ENCODE results near the gene RBBP8.
"Not testable (repeated sequence)": the region's sequence is repeated elsewhere in the genome, so short reads cannot be mapped to it uniquely, and the experiment has no call there.

Gene RBBP8

GRCh38 chr18:22946217-22946616, 13.1 kb downstream of the RBBP8 start:
- no peak for DNase-seq

- DNase-seq, result no peak
Observed at GRCh38 chr18:22946846-22947245, 13.7 kb downstream of the RBBP8 start.

GRCh38 chr18:22951823-22952222, 18.7 kb downstream of the RBBP8 start:
- no peak for DNase-seq

- DNase-seq, result no peak
Observed at GRCh38 chr18:22952525-22952924, 19.4 kb downstream of the RBBP8 start.

- DNase-seq, result not testable (repeated sequence)
Observed at GRCh38 chr18:22953982-22954381, 20.9 kb downstream of the RBBP8 start.

- DNase-seq, result no peak
Observed at GRCh38 chr18:22956226-22956625, 23.1 kb downstream of the RBBP8 start.

- DNase-seq, result no peak
Observed at GRCh38 chr18:22961156-22961555, 28.0 kb downstream of the RBBP8 start.

- no peak for DNase-seq
Observed at GRCh38 chr18:22962004-22962403, 28.9 kb downstream of the RBBP8 start.

- DNase-seq, result no peak
Observed at GRCh38 chr18:22964116-22964515, 31.0 kb downstream of the RBBP8 start.

GRCh38 chr18:22964722-22965121, 31.6 kb downstream of the RBBP8 start:
- no peak for DNase-seq

GRCh38 chr18:22971038-22971437, 37.9 kb downstream of the RBBP8 start:
- DNase-seq, result no peak

GRCh38 chr18:22974001-22974400, 40.9 kb downstream of the RBBP8 start:
- DNase-seq, result no peak

GRCh38 chr18:22974707-22975106, 41.6 kb downstream of the RBBP8 start:
- DNase-seq, result no peak

GRCh38 chr18:22975508-22975907, 42.4 kb downstream of the RBBP8 start:
- DNase-seq, result no peak

- no peak for DNase-seq
Observed at GRCh38 chr18:22977847-22978701, 44.9 kb downstream of the RBBP8 start.

GRCh38 chr18:22980394-22980793, 47.3 kb downstream of the RBBP8 start:
- no peak for DNase-seq

GRCh38 chr18:22981274-22982133, 48.4 kb downstream of the RBBP8 start:
- DNase-seq, result no peak

GRCh38 chr18:22983175-22983574, 50.0 kb downstream of the RBBP8 start:
- no peak for DNase-seq

- no peak for DNase-seq
Observed at GRCh38 chr18:22985250-22985649, 52.1 kb downstream of the RBBP8 start.

- DNase-seq, result no peak
Observed at GRCh38 chr18:22987547-22988189, 54.5 kb downstream of the RBBP8 start.

- DNase-seq, result no peak
Observed at GRCh38 chr18:22988208-22988607, 55.1 kb downstream of the RBBP8 start.

GRCh38 chr18:22998344-22998743, 65.2 kb downstream of the RBBP8 start:
- DNase-seq, result no peak

- no peak for DNase-seq
Observed at GRCh38 chr18:22999212-22999611, 66.1 kb downstream of the RBBP8 start.
